ENCODE data around the gene WWOX.

Gene WWOX

GRCh38 chr16:78432451-78432850 lies 333.0 kb downstream of the WWOX start:
- DNase-seq = no peak
- no peak for TF ChIP-seq EZH2 (optimal IDR thresholded peaks at IDR 0.05; ENCODE audit: low read depth, low read length)
- TF ChIP-seq CTCF (IDR thresholded peaks at IDR 0.05; ENCODE audit: low read length) = no peak
- no peak for TF ChIP-seq EZH2phosphoT487 (IDR thresholded peaks at IDR 0.05; ENCODE audit: low read length)
- H3K36me3 ChIP-seq (replicated peaks; ENCODE audit: insufficient read depth, low read length) = no peaks in the 10 kb centered on the region
- H3K9me3 ChIP-seq (replicated peaks; ENCODE audit: insufficient read depth, low read length) = no peaks in the 10 kb centered on the region
- H3K4me1 ChIP-seq (ENCODE audit: low read length) = no peaks in the 10 kb centered on the region
- H3K27ac ChIP-seq (ENCODE audit: low read length) = no peak overlapping the region
- no peaks in the 10 kb centered on the region for H4K20me1 ChIP-seq (ENCODE audit: insufficient read depth, low read length)
- H3K9me2 ChIP-seq (replicated peaks; ENCODE audit: insufficient read depth, low read length) = no peaks in the 10 kb centered on the region
- H3K4me3 ChIP-seq (ENCODE audit: low read length) = no peak overlapping the region
- H2AFZ ChIP-seq (ENCODE audit: low read length) = no peak overlapping the region
- no peak overlapping the region for H3K4me2 ChIP-seq (ENCODE audit: low read depth, low read length)
- H3K27me3 ChIP-seq (replicated peaks; ENCODE audit: insufficient read depth, low read length) = no peaks in the 10 kb centered on the region
- H3K79me2 ChIP-seq (ENCODE audit: low read length) = no peaks in the 10 kb centered on the region
- H3F3A ChIP-seq (ENCODE audit: insufficient read depth, low read length) = no peaks in the 10 kb centered on the region
- no peak overlapping the region for H3K9ac ChIP-seq (ENCODE audit: low read length)

GRCh38 chr16:78433116-78433515 lies 333.7 kb downstream of the WWOX start:
- H3K4me1 ChIP-seq (ENCODE audit: low read length) = no peaks in the 10 kb centered on the region
- no peak for DNase-seq
- H3K36me3 ChIP-seq (replicated peaks; ENCODE audit: insufficient read depth, low read length) = no peaks in the 10 kb centered on the region
- H3F3A ChIP-seq (ENCODE audit: insufficient read depth, low read length) = no peaks in the 10 kb centered on the region
- no peaks in the 10 kb centered on the region for H4K20me1 ChIP-seq (ENCODE audit: insufficient read depth, low read length)
- H3K4me2 ChIP-seq (ENCODE audit: low read depth, low read length) = no peak overlapping the region
- no peak overlapping the region for H3K9ac ChIP-seq (ENCODE audit: low read length)
- no peaks in the 10 kb centered on the region for H3K9me2 ChIP-seq (replicated peaks; ENCODE audit: insufficient read depth, low read length)
- TF ChIP-seq CTCF (IDR thresholded peaks at IDR 0.05; ENCODE audit: low read length) (no peak), EZH2phosphoT487 (IDR thresholded peaks at IDR 0.05; ENCODE audit: low read length) (no peak), EZH2 (optimal IDR thresholded peaks at IDR 0.05; ENCODE audit: low read depth, low read length) (no peak)
- H3K79me2 ChIP-seq (ENCODE audit: low read length) = no peaks in the 10 kb centered on the region
- no peaks in the 10 kb centered on the region for H3K9me3 ChIP-seq (replicated peaks; ENCODE audit: insufficient read depth, low read length)
- H2AFZ ChIP-seq (ENCODE audit: low read length) = no peak overlapping the region
- no peaks in the 10 kb centered on the region for H3K27me3 ChIP-seq (replicated peaks; ENCODE audit: insufficient read depth, low read length)
- H3K27ac ChIP-seq (ENCODE audit: low read length) = no peak overlapping the region
- no peak overlapping the region for H3K4me3 ChIP-seq (ENCODE audit: low read length)

DNA sequence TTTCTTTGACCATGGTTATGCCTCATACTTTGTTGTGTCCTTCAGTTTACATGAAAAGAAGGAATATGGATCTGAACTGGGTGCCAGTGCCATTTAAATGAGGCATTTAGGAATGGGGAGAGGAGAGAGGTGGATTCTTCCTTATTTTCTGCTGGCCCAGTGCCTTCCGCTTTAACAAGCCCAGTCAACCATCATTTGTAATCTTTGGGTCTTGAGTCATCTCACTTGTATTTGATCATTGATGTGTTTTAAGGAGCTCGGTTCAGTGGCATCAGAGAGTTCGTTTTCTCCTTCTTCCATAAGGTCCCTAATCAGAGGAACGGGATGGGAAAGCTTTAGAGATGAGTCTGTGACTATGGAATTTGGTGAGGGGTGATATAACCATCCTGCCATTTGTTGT lies 334.9 kb downstream of the WWOX start:
- no peak for TF ChIP-seq EZH2 (optimal IDR thresholded peaks at IDR 0.05; ENCODE audit: low read depth, low read length)
- no peak for TF ChIP-seq CTCF (IDR thresholded peaks at IDR 0.05; ENCODE audit: low read length)
- no peak for TF ChIP-seq EZH2phosphoT487 (IDR thresholded peaks at IDR 0.05; ENCODE audit: low read length)
- H3K9ac ChIP-seq (ENCODE audit: low read length) = no peak overlapping the region
- DNase-seq = no peak
- no peak overlapping the region for H2AFZ ChIP-seq (ENCODE audit: low read length)
- no peak overlapping the region for H3K27ac ChIP-seq (ENCODE audit: low read length)
- H3K79me2 ChIP-seq (ENCODE audit: low read length) = no peaks in the 10 kb centered on the region
- no peak overlapping the region for H3K4me3 ChIP-seq (ENCODE audit: low read length)
- H3K36me3 ChIP-seq (replicated peaks; ENCODE audit: insufficient read depth, low read length) = no peaks in the 10 kb centered on the region
- H3K9me3 ChIP-seq (replicated peaks; ENCODE audit: insufficient read depth, low read length) = no peaks in the 10 kb centered on the region
- no peaks in the 10 kb centered on the region for H3K4me1 ChIP-seq (ENCODE audit: low read length)
- no peaks in the 10 kb centered on the region for H4K20me1 ChIP-seq (ENCODE audit: insufficient read depth, low read length)
- no peaks in the 10 kb centered on the region for H3K9me2 ChIP-seq (replicated peaks; ENCODE audit: insufficient read depth, low read length)
- H3K4me2 ChIP-seq (ENCODE audit: low read depth, low read length) = no peak overlapping the region
- no peaks in the 10 kb centered on the region for H3F3A ChIP-seq (ENCODE audit: insufficient read depth, low read length)
- H3K27me3 ChIP-seq (replicated peaks; ENCODE audit: insufficient read depth, low read length) = no peaks in the 10 kb centered on the region

Measured in MM.1S (cell line).